D721Med (cell line): ENCODE results near the gene SLC6A20.

Experiments
- DNase-seq: peaks from one replicate; pipeline ENCODE4 v3.0.0; 2011; ENCODE audit warnings: low spot score; ENCODE audit not compliant: insufficient read length
- FAIRE-seq: peaks from 2 replicates; lab custom pipeline; 2011; peaks lifted over from hg19 to GRCh38; lab: Jason Lieb, UNC
- TF ChIP-seq, protein P1 (sequence below): IDR thresholded peaks from 2 replicates; pipeline ENCODE4 v1.5.1; 2012; ENCODE audit warnings: mild to moderate bottlenecking, control low read depth; ENCODE audit not compliant: insufficient read depth; ENCODE audit errors: missing control alignments

Gene SLC6A20

GRCh38 chr3:45832699-45833098, 36.4 kb upstream of the SLC6A20 start:
- TF ChIP-seq, protein P1, sequence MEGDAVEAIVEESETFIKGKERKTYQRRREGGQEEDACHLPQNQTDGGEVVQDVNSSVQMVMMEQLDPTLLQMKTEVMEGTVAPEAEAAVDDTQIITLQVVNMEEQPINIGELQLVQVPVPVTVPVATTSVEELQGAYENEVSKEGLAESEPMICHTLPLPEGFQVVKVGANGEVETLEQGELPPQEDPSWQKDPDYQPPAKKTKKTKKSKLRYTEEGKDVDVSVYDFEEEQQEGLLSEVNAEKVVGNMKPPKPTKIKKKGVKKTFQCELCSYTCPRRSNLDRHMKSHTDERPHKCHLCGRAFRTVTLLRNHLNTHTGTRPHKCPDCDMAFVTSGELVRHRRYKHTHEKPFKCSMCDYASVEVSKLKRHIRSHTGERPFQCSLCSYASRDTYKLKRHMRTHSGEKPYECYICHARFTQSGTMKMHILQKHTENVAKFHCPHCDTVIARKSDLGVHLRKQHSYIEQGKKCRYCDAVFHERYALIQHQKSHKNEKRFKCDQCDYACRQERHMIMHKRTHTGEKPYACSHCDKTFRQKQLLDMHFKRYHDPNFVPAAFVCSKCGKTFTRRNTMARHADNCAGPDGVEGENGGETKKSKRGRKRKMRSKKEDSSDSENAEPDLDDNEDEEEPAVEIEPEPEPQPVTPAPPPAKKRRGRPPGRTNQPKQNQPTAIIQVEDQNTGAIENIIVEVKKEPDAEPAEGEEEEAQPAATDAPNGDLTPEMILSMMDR = peak; percentile 44
- DNase-seq (no peak), FAIRE-seq (no peak)

DNA sequence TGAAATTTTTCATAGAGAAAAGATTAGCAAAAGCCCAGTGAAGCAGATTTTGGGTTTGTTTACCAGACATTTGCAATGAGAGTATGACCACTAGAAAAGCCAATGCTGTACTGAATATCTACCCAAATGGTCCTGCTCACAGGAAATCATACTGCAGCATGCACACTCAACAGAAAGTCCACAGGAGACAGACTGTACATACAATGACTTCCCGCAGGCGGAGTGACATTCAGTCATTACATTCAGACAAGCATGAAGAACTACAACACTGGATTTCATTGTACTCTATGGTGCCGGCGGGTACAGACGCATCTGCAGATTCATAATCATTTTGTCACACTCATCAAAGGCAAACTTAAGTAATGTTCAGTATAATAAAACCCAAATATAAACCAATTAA, 33.8 kb upstream of the SLC6A20 start:
- FAIRE-seq = no peak
- DNase-seq = no peak
- TF ChIP-seq, protein P1 = no peak

GRCh38 chr3:45826908-45827307, 30.6 kb upstream of the SLC6A20 start:
- TF ChIP-seq, protein P1 = no peak
- DNase-seq = no peak
- no peak for FAIRE-seq

DNA sequence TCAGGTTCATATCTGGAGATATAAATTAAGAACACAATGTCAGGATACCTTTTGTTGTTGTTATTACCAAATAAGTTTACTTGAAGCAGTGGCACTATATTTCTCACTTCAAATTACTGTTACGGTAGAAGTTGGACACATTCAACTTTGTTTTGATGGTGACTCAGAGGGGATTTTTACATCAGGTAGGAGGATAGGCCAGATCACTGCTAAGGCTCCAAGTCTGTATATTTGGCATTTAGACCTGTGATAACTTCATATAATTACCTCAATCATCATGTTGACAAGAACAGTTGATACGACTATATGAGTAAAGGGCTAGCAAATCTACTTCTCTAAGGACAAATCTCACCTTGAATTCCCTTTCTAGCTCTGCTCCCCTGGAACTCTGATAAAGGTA, 30.0 kb upstream of the SLC6A20 start:
- no peak for DNase-seq
- FAIRE-seq = no peak
- TF ChIP-seq, protein P1 = no peak

DNA sequence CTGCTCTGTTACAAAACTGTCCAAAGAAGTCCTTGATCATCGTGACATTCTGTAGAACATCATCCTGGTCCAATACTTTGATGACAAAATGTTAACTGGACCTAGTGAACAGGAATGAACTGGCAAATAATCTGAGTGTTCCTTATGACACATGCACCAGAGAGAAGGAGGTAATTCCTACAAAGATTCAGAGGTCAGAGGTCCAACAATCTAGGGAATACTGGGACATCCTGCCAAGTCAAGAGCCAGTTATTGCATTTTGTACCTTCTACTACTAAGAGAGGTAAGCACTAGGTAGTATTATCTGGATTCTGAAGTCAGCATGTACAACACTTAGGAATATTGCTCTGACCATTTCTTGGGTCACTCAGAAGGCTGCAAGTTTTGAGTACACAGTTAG, 24.8 kb upstream of the SLC6A20 start:
- FAIRE-seq = no peak
- TF ChIP-seq, protein P1 = no peak
- DNase-seq = no peak

DNA sequence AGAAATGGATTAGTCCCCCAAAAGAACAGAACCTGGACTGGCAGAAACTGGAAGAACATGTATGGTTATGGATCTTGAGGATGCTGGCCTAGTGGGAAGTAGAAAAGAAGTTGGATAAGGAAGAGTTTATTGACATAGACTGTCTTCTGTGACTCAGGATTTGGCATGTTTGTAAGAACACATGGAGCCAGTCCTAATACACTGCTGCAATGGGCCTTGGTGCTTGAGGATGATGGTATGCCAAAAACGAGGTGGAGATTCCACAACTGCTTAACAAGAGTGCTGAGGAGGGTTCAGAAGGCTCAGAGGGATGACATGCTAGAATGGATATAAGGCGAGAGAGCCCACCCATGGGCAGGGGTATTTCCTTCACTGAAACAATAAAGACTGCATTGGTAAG, 23.2 kb upstream of the SLC6A20 start:
- no peak for DNase-seq
- TF ChIP-seq, protein P1 = no peak
- FAIRE-seq = no peak

- FAIRE-seq = no peak
Observed at GRCh38 chr3:45817831-45818522, 21.6 kb upstream of the SLC6A20 start.

More at GRCh38 chr3:45817831-45818522, 21.6 kb upstream of the SLC6A20 start:
- no peak for DNase-seq
- TF ChIP-seq, protein P1 = no peak
